Neural progenitor cell (in vitro differentiated cells): ENCODE measurements around the gene BTBD18. TPM values are rescaled to one million over a fixed set of nuclear protein-coding genes. Genes with fewer than 3 reads are reported as not detected.
"Not testable (repeated sequence)": the region's sequence is repeated elsewhere in the genome, so short reads cannot be mapped to it uniquely, and the experiment has no call there.

ENCODE experiments used
- DNase-seq: peaks from one replicate; pipeline ENCODE4 v3.0.0-alpha.2; 2016; ENCODE audit warnings: low spot score
- H2AFZ ChIP-seq: fragments of 200-600 bp; sonication (generic); replicated peaks from 2 replicates; pipeline ENCODE4 v1.6.1; 2016; ENCODE audit warnings: antibody characterized with exemption
- H3F3A ChIP-seq: fragments of 200-600 bp; sonication (generic); 2 replicates; pipeline ENCODE4 v1.6.1; 2016; ENCODE audit warnings: antibody characterized with exemption, low read depth
- H3K27ac ChIP-seq: fragments of 200-600 bp; sonication (generic); 2 replicates; pipeline ENCODE4 v1.5.1; 2016; ENCODE audit warnings: mild to moderate bottlenecking
- H3K27me3 ChIP-seq: fragments of 200-600 bp; sonication (generic); 2 replicates; pipeline ENCODE4 v1.6.1; 2016; ENCODE audit warnings: mild to moderate bottlenecking, moderate library complexity
- H3K36me3 ChIP-seq: fragments of 200-600 bp; sonication (generic); 2 replicates; pipeline ENCODE4 v1.5.1; 2016
- H3K4me1 ChIP-seq: fragments of 200-600 bp; sonication (generic); 2 replicates; pipeline ENCODE4 v1.6.1; 2016; ENCODE audit warnings: mixed run types
- H3K4me2 ChIP-seq: fragments of 200-600 bp; sonication (generic); 2 replicates; pipeline ENCODE4 v1.6.1; 2016
- H3K4me3 ChIP-seq: fragments of 200-600 bp; sonication (generic); 2 replicates; pipeline ENCODE4 v1.5.1; 2016
- H3K79me2 ChIP-seq: fragments of 200-600 bp; sonication (generic); 2 replicates; pipeline ENCODE4 v1.6.1; 2016; ENCODE audit warnings: low read depth
- H3K9ac ChIP-seq: fragments of 200-600 bp; sonication (generic); 2 replicates; pipeline ENCODE4 v1.6.1; 2016
- H3K9me3 ChIP-seq: fragments of 200-600 bp; sonication (generic); 2 replicates; pipeline ENCODE4 v1.5.1; 2016; ENCODE audit warnings: low read depth
- H4K20me1 ChIP-seq: fragments of 200-600 bp; sonication (generic); 2 replicates; pipeline ENCODE4 v1.6.1; 2016; ENCODE audit warnings: low read depth
- H3K27ac Mint-ChIP-seq: 3 replicates; pipeline ENCODE4 v1.8.0; 2021; ENCODE audit warnings: mixed read lengths
- H3K27me3 Mint-ChIP-seq: 2 replicates; pipeline ENCODE4 v1.8.0; 2022; ENCODE audit warnings: low read depth, mild to moderate bottlenecking, inconsistent platforms, moderate library complexity, mixed read lengths; ENCODE audit not compliant: insufficient read depth
- H3K36me3 Mint-ChIP-seq: 3 replicates; pipeline ENCODE4 v1.8.0; 2021; ENCODE audit warnings: mixed read lengths
- H3K4me1 Mint-ChIP-seq: 3 replicates; pipeline ENCODE4 v1.8.0; 2021; ENCODE audit warnings: mixed read lengths
- H3K4me3 Mint-ChIP-seq: 3 replicates; pipeline ENCODE4 v1.8.0; 2021; ENCODE audit warnings: mild to moderate bottlenecking, moderate library complexity, mixed read lengths
- H3K9me3 Mint-ChIP-seq: 3 replicates; pipeline ENCODE4 v1.8.0; 2020; ENCODE audit warnings: mixed read lengths
- EZH2 ChIP-seq: fragments of 200-600 bp; sonication (generic); IDR thresholded peaks from 2 replicates; pipeline ENCODE4 v1.6.1; 2017; ENCODE audit warnings: antibody characterized with exemption, mild to moderate bottlenecking, moderate library complexity
- EZH2phosphoT487 ChIP-seq: fragments of 200-600 bp; sonication (generic); IDR thresholded peaks from 2 replicates; pipeline ENCODE4 v1.6.1; 2017; ENCODE audit warnings: antibody characterized with exemption
- total RNA-seq: library from RNA; depleted of rRNA; stranded (reverse); fragments of >200 nt; gene quantifications from 2 replicates; pipeline ENCODE4 v1.2.3, GENCODE V29; 2015; ENCODE audit warnings: low replicate concordance
- TF ChIP-seq, protein P1 (sequence below): fragments of 200-600 bp; sonication (generic); IDR thresholded peaks from 2 replicates; pipeline ENCODE4 v1.5.1; 2017; ENCODE audit warnings: antibody characterized with exemption, mild to moderate bottlenecking

The BTBD18 gene
- total RNA-seq, 1 donor from 2014 or later, result not detected

GRCh38 chr11:57712256-57713150, 39.1 kb downstream of the BTBD18 start, which contains the start of gene TMX2:
Gene TMX2, plus strand, starts transcription at chr11:57712593. Its CDS starts 26 bp downstream, at chr11:57712619.
- Histone ChIP-seq H3K4me1 (peaks cover 12% of the 10 kb centered on the region), H3K9ac (peak within 1 kb of the TSS; percentile 91), H3K27ac (peak within 1 kb of the TSS; percentile 95), H3K79me2 (peaks cover 63% of the 10 kb centered on the region), H3K4me2 (peak within 1 kb of the TSS; percentile 97), H3K36me3 (no peaks in the 10 kb centered on the region), H3K9me3 (no peaks in the 10 kb centered on the region), H3F3A (peaks cover 12% of the 10 kb centered on the region), H4K20me1 (peaks cover 15% of the 10 kb centered on the region), H3K4me3 (peak within 1 kb of the TSS; percentile 98), H3K27me3 (no peaks in the 10 kb centered on the region), H2AFZ (peak within 1 kb of the TSS; percentile 93)
- Mint-ChIP-seq H3K4me1 (peaks cover 24% of the 10 kb centered on the region), H3K36me3 (peaks cover 9% of the 10 kb centered on the region), H3K27ac (peak within 1 kb of the TSS; percentile 91), H3K9me3 (peaks cover 4% of the 10 kb centered on the region), H3K4me3 (peak within 1 kb of the TSS; percentile 99), H3K27me3 (peaks cover 2% of the 10 kb centered on the region)
- peak; percentile 98 for DNase-seq
- TF ChIP-seq, protein P1, sequence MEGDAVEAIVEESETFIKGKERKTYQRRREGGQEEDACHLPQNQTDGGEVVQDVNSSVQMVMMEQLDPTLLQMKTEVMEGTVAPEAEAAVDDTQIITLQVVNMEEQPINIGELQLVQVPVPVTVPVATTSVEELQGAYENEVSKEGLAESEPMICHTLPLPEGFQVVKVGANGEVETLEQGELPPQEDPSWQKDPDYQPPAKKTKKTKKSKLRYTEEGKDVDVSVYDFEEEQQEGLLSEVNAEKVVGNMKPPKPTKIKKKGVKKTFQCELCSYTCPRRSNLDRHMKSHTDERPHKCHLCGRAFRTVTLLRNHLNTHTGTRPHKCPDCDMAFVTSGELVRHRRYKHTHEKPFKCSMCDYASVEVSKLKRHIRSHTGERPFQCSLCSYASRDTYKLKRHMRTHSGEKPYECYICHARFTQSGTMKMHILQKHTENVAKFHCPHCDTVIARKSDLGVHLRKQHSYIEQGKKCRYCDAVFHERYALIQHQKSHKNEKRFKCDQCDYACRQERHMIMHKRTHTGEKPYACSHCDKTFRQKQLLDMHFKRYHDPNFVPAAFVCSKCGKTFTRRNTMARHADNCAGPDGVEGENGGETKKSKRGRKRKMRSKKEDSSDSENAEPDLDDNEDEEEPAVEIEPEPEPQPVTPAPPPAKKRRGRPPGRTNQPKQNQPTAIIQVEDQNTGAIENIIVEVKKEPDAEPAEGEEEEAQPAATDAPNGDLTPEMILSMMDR, result no peak
- TF ChIP-seq EZH2phosphoT487 (no peak), EZH2 (peak; percentile 18)

- Histone ChIP-seq H3K27me3 (no peaks in the 10 kb centered on the region), H3K4me1 (peaks cover 12% of the 10 kb centered on the region), H3K9ac (peak within 1 kb of the TSS; percentile 91), H3K27ac (peak within 1 kb of the TSS; percentile 95), H3K4me3 (peak within 1 kb of the TSS; percentile 98), H3K36me3 (no peaks in the 10 kb centered on the region), H3F3A (peaks cover 12% of the 10 kb centered on the region), H3K9me3 (no peaks in the 10 kb centered on the region), H3K4me2 (peak within 1 kb of the TSS; percentile 97), H4K20me1 (peaks cover 15% of the 10 kb centered on the region), H2AFZ (peak within 1 kb of the TSS; percentile 93), H3K79me2 (peaks cover 69% of the 10 kb centered on the region)
- peaks cover 2% of the 10 kb centered on the region for H3K27me3 Mint-ChIP-seq
- H3K27ac Mint-ChIP-seq, result peak within 1 kb of the TSS; percentile 91
- peaks cover 4% of the 10 kb centered on the region for H3K9me3 Mint-ChIP-seq
- peak; percentile 96 for DNase-seq
- TF ChIP-seq, protein P1, result no peak
- TF ChIP-seq EZH2phosphoT487 (no peak), EZH2 (no peak)
- H3K4me1 Mint-ChIP-seq, result peaks cover 24% of the 10 kb centered on the region
- H3K4me3 Mint-ChIP-seq, result peak within 1 kb of the TSS; percentile 99
- peaks cover 9% of the 10 kb centered on the region for H3K36me3 Mint-ChIP-seq
Measured at GRCh38 chr11:57711414-57712255, 40.0 kb downstream of the BTBD18 start, which contains the start of gene MED19. Gene MED19, minus strand, starts transcription at chr11:57712215. Its CDS starts 36 bp downstream, at chr11:57712179.

DNA sequence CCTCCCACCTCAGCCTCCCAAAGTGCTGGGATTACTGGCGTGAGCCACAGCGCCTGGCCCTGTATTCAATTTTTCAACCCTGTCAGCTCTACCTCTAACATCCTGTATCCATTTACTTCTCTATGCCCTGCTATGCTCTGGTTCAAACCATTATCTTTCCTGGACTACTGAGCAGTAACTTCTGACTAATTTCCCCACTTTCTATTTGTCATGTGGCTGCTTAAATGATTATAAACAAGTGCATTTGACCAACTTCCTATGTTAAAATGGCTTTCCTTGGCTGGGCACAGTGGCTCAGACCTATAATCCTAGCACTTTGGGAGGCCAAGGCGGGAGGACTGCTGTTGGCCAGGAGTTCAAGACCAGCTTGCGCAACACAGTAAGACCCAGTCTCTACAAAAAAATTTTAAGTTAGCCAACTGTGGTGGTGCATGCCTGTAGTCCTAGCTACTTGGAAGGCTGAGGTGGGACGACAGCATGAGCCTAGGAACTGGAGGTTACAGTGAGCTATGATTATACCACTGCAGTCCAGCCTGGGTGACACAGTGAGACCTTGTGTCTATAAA, 41.7 kb downstream of the BTBD18 start:
- Histone ChIP-seq H3K9ac (no peak overlapping the region), H3K27me3 (no peaks in the 10 kb centered on the region), H3F3A (peaks cover 14% of the 10 kb centered on the region), H3K9me3 (no peaks in the 10 kb centered on the region), H3K4me3 (no peak overlapping the region), H3K4me2 (no peak overlapping the region), H3K79me2 (peaks cover 69% of the 10 kb centered on the region), H4K20me1 (peaks cover 15% of the 10 kb centered on the region), H3K36me3 (no peaks in the 10 kb centered on the region), H2AFZ (no peak overlapping the region), H3K4me1 (peaks cover 12% of the 10 kb centered on the region), H3K27ac (no peak overlapping the region)
- Mint-ChIP-seq H3K4me3 (no peak overlapping the region), H3K9me3 (no peaks in the 10 kb centered on the region), H3K27ac (no peak overlapping the region), H3K27me3 (peaks cover 2% of the 10 kb centered on the region), H3K4me1 (peaks cover 24% of the 10 kb centered on the region), H3K36me3 (peaks cover 7% of the 10 kb centered on the region)
- no peak for DNase-seq
- TF ChIP-seq, protein P1, result no peak
- TF ChIP-seq EZH2, result no peak
- TF ChIP-seq EZH2phosphoT487, result no peak

DNA sequence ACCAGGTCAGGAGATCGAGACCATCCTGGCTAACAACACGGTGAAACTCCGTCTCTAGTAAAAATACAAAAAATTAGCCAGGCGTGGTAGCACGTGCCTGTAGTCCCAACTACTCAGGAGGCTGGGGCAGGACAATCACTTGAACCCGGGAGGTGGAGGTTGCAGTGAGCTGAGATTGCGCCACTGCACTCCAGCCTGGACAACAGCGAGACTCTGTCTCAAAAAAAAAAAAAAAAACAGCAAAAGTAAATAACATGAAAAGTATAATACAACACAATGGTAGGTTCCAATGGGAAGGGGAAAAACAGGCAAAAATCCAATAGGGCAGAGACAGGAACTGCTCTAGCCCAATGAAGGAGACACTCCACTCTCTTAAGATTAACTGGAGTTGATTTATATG, 46.2 kb downstream of the BTBD18 start:
- not testable (repeated sequence) for DNase-seq, H3K27ac Mint-ChIP-seq, H3K9me3 Mint-ChIP-seq, H3K4me1 Mint-ChIP-seq, H3K27ac ChIP-seq, H3K27me3 ChIP-seq, H2AFZ ChIP-seq, H3K9ac ChIP-seq, H3K4me3 Mint-ChIP-seq, H3K36me3 ChIP-seq, H4K20me1 ChIP-seq, H3K4me2 ChIP-seq, H3K4me1 ChIP-seq, H3K9me3 ChIP-seq, H3K27me3 Mint-ChIP-seq, H3K4me3 ChIP-seq
- peaks cover 35% of the 10 kb centered on the region for H3K79me2 ChIP-seq
- H3K36me3 Mint-ChIP-seq, result peaks cover 10% of the 10 kb centered on the region
- peaks cover 16% of the 10 kb centered on the region for H3F3A ChIP-seq
